HG03280 (cell line): ENCODE results near the gene DOCK8.
A peak's percentile ranks its signal among the peaks of the same experiment; 100 is the strongest.

Experiments used
- ATAC-seq: cut with Tn5 transposase; IDR thresholded peaks from one replicate; pipeline ENCODE4 v1.9.1; 2021; ENCODE audit warnings: mild to moderate bottlenecking, moderate library complexity; ENCODE audit not compliant: unreplicated experiment

DOCK8 gene

DNA sequence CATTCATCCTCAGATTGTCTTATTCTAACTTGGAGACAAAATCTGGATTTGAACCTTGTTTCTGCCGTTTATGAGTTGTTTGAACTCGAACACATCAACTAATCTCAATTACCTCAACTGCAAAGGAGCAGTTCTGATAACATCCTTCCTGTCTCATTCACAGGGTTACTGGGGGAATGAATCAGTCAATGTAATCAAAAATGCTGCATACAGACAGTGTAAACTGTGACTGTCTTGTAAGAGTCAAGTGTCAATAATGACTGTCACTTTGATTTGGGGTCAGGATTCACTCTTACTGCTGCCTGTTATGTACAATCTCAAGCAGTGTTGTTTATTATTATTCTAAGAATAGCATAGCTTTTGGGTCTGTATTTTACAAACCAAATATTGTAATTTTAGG lies 273.8 kb downstream of the DOCK8 start:
- ATAC-seq: no peak

DNA sequence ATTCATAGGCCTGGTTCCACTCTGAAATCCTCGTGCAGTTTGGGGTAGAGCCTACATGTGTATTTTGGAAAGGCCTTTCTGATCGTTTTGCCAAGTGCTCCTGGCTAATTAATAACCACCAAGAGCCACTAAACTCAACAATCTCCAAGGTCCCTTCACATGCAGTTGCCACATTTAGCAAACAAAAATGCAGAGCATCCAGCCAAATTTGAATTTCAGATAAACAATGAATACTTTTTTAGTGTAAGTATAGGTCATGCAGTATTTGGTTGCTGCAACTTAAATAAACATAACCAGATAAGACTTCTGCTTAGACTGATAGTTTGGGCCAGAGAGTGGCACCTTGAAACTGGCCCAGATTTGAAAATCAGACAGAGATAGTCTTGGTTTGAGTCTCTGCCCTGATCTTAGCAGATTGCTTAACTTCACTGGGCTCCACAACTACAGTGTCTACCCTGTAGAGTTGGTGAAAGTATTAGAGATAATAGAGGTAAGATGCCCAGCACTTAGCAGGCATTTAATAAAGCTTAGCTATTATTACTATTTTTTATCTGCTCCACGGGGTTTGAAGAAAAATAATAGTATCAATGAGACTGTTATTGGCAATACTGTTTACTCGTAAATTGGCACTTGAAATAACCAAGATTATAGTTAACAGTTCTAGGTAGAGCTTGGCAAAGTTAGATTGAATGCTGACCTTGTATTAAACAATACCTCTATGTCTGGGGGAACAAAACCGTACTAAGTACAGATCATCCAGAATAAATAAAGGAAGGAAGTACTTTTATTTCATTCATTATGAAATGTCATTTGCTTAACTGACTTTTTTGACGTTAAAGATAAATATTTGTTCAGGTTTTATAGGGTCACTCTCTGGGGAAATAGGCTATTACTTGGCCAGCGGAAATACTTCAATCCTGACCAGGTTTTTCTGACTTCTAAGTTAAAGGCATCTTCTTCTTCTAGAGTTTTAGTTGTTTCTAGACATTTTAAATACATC lies 274.8 kb downstream of the DOCK8 start:
- no peak for ATAC-seq

DNA sequence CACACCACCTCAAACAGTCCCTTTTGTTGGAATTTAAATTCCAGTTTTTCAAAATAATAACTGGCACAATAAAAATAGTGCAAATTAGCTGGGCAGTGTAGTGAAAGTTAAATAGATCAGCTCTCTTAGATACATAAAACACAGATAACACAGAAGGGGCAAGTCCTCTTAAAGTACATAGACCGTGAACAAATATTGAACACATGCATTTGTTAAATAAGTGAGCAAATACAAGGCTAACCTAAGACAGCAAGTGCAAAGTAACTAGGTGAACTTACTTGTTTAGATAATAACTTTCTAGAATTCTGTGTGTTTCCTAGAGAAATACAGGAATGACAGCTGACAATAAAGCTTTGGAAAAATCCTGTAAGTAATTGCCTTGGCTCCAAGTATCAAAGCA lies 280.1 kb downstream of the DOCK8 start:
- ATAC-seq: no peak

DNA sequence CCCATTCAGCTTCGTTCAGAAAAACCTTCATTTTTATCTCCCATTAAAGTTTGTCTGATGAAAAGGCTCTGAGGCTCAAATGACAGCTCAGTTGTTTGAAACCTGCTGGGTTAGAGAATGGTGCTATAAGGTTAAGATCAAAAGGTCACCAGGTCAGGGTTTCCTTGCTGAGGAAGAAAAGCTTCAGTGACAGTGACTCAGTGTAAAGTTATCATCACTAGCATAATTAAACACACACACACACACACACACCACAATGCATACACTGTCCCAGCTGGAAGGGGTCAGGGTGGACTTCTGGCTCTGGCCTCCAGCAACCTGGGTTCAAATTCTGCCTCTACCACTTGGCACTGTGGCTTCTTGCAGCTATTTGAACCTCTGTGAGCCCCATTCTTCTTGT lies 281.1 kb downstream of the DOCK8 start:
- ATAC-seq: no peak

DNA sequence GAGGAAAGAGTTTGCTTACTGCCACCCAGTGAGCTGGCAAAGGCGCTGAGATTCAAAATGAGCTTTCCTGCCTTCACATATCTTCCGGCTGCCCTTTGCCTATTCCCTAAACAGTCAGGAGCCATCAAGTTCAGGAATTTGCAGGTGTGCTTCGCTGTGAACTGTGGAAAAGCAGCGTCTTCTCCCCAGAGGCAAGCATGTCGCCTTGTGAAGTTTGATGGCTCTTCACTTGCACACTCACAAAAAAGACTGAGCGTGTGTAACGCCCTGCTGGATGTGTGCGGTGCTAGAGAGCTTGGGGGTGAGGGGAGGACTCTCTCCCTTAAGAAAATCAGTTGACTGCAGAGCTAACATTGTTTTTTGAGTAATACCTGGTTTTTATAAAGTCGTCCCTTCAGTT lies 288.7 kb downstream of the DOCK8 start:
- no peak for ATAC-seq

DNA sequence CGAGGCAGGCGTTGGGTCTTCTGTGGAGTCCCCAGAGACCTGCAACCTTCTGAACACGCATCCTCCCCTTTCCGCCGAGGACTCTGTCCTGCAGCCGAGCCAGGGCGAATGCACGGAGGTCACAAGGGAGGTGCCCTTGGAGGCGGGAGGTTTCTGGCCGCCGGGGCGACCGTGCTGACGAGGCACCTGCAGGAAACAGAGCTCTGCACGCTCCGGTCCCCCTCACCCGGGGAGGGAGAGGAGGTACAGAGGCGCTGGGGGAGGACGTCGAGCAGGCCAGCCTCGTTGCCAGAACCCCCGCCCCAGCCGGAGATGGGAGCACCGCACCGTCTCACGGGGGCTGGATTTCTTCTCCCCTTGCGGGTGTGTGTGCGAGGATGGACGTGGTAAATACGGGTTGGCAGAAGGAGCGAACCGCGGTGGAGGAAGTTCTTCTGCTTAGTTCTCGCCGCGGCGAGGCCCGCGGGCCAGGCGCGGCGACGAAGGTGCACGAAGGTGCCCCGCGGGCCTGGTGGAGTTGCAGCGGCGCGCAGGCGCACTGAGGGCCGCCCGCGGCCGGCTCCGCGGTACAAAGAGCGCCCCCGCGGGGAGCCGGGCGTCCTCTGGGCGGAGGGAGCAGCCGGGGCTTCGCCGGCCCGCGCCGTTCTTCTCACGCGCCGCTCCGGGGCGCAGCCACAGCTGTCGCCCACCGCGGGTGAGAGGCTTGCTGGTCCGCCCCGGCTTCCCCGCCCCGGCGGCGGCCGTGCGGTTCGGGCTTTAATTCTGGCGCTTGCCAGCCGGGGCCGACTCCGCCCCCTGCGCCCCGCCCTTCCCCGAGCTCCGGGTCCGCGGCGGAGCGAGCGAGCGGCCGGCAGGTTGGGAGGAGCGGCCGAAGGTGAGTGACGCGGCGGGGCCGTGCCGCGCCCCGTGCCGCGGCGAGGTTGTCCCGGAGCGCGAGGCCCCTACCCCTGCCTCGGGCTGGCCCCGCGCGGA lies 289.5 kb downstream of the DOCK8 start, which contains the start of gene KANK1:
KANK1 (plus strand) TSS at position 815 of the 972 bp plus-strand sequence.
- ATAC-seq: peak; percentile 86

DNA sequence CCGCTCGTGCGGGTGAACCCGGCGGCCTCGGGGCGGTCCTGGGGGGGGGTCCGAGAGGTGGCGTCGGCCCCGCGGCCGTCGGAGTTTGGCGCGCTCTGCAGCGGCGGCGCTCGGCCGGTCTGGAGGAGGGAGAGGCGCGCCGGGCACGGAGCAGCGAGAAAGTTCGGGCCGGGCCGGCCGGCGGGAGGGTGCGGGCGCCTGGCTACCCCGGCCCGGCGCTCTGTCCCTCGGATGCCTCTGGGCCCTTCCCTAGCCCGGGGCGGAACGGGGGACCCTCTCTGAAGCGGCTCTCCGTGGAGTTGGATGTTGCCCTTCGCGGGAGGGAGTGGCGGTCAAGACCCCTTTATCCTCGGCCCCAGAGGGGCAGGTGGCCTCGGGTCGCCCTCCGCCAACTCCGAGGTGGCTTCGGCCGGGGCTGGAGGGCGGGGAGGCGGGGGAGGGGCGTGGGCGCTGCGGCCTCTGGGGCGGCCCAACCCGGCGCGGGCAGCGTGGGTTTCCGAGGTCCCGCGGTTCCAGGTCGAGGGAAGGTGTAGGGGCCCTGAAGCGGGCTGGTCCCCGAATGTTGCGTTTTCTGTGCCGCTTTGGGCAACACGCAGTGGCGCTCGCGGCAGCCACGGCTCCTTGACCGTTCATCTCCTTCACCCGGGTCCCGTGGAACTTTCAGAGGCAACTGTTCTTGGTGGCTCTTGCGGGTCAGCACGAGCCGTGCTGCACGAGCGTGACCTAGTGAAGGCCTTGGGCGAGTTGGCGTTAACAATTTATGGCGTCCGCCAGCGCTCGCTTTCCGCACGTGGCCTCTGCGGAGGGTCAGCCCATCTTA lies 290.5 kb downstream of the DOCK8 start:
- ATAC-seq: peak; percentile 21

DNA sequence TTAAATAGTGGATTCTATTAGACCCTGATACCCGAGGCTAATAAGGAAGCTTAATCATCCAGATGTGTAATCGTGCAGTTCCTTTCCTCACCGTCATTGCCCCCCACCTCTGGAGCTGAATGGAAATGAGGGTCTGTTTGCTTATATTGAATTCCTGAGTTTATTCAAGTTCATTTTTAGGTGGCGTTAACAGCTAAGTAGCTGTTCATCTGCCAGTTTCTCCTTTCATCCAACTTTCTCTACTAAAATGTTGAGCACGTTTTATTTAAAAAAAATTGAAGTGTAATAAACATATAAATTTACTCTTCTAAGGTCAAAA lies 291.0 kb downstream of the DOCK8 start:
- ATAC-seq: no peak

DNA sequence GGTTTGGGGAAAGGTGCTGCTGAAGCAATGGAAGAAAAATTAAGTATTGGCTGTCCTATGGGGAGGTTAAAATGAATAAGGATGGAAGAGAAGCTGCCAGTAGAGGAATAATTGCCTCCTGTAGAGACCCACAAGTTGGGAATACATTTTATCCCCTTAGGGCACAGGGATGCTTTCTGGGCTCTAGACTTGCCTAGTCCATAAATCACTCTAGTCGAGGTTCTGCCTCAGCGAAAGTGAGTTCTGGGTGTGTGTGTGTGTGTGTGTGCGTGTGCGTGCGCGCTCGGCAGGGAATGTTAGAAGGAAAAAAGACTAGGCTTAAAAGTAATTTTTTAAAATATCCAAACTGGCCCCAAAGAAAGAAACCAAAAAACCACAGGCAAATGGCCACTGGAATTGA lies 291.6 kb downstream of the DOCK8 start:
- no peak for ATAC-seq

DNA sequence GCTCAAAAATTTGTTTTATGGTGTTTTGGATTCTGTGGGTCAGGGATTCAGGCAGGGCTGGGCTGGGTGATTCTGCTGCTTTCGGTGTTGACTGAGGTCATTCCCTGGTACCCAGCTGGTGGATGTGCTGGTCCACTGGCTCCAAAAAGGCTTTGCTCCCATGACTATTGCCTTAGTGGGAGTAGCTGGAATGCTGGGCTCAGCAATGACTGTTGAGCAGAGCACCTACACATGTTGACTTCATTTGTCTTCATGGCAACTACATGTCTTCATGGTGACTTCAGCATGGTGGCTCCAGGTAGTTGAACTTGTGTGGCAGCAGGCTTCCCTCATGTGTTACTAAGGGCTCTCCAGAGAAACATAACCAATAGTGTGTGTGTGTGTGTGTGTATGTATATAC lies 297.2 kb downstream of the DOCK8 start:
- no peak for ATAC-seq

DNA sequence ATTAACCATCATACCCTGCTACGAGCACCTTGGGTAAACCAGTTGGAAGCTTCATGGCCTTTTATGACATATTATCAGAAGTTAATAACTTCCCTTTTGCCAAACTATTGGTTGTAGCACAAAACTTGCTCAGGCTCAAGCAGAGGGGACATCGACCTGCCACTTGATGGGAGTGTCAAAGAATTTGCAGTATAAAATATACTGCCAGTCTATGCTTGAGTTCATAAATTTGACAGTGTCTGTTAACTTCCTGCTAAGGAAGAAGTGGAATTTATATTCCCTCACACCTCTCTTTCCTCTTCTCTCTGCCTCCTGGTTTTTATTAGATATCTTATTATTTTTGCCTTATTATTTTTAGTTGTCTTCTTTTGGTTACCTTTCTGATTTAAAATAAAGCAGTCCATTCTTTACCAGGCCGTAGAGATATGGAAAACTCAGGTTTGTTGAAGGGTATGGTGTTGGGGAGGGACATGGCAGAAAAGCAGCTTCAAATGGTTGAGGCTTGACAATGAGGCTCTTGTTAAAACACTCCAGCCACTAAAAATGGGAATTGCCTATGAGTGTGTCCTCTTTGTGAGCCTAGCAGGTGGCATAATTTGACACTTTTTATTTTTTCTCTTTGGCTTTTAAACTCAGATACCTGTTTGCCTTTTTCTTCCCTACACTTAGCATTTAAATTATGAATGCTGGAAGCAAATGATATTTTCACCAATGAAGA lies 298.0 kb downstream of the DOCK8 start:
- no peak for ATAC-seq
